Measurements from ENCODE around the gene KCNE4. TPM values are rescaled to one million over a fixed set of nuclear protein-coding genes. Genes with fewer than 3 reads are reported as not detected.

Gene KCNE4, protein sequence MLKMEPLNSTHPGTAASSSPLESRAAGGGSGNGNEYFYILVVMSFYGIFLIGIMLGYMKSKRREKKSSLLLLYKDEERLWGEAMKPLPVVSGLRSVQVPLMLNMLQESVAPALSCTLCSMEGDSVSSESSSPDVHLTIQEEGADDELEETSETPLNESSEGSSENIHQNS
- total RNA-seq: under 0.01 and 0.21 TPM in 2 replicates

DNA sequence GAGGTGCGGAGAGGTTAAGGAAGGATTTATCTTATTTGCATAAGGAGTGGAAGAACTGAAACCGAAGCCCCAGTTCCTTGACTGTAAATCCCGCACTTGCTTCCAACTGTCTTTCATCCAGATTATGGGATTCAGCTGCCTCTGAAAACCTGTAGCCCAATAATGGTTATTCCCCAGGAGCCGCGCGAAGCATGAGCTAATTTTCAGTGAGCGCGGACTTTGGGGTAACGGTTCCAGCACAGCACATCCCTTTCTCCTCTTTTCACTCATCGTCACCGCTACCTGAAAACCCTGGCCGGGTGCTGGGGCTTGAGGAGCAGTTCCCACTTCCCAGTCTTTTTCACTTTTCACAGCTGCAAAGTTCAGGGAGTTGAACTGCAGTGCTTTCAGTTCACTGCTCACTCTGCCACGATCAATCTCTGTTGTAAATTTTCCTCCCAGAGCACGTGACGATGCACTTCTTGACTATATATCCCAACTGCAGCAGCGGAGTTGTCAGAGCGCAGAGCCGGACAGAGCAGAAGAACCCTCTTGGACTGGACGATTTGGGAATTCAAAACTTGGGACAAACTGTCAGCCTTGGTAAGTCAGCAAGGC is at the start of gene KCNE4:
Gene KCNE4 (plus strand): TSS at position 498 of the 597 bp plus-strand sequence. CDS start 641 bp downstream, outside the sequence.

Other genes starting within 250 kb of the KCNE4 start
- 156 and 306 TPM in 2 replicates for gene ACSL3, start 191.2 kb upstream of the KCNE4 start, total RNA-seq